Colonic mucosa (tissue), 4 donors: Measurements from ENCODE around the gene ITIH1. TPM values are rescaled to one million over a fixed set of nuclear protein-coding genes. Genes with fewer than 3 reads are reported as not detected.
"Not testable (repeated sequence)": the region's sequence is repeated elsewhere in the genome, so short reads cannot be mapped to it uniquely, and the experiment has no call there.

Experiments
- DNase-seq: peaks from one replicate; pipeline ENCODE4 v3.0.0-alpha.2; 2020
- H3K27ac ChIP-seq: fragments of 200-600 bp; one replicate; pipeline ENCODE4 v1.8.0; 2021
- H3K27me3 ChIP-seq: fragments of 200-600 bp; one replicate; pipeline ENCODE4 v1.8.0; 2021
- H3K36me3 ChIP-seq: fragments of 200-600 bp; one replicate; pipeline ENCODE4 v1.8.0; 2021
- H3K4me1 ChIP-seq: fragments of 200-600 bp; one replicate; pipeline ENCODE4 v1.8.0; 2021; ENCODE audit warnings: mild to moderate bottlenecking
- H3K4me3 ChIP-seq: fragments of 200-600 bp; one replicate; pipeline ENCODE4 v1.8.0; 2021
- H3K9ac ChIP-seq, 2 donors: one replicate each; pipeline ENCODE4 v1.7.0; 2013; ENCODE audit warnings: control low read depth in 2 of 2, low read depth in 2 of 2, low read length in 2 of 2
- H3K9me3 ChIP-seq: fragments of 200-600 bp; one replicate; pipeline ENCODE4 v1.8.0; 2021
- intact Hi-C: fragments of 100-400 bp; cut with DNase I; formaldehyde crosslinking; loops from one replicate; pipeline ENCODE4 v1.14.1; 2022
- total RNA-seq, 2 donors: library from RNA; stranded (reverse); fragmentation: NEBNext Ultra II Directional in 1 of 2; extraction: Animal tissue kit (Norgen Biotek cat#: 25700) in 1 of 2; gene quantifications; one replicate each; pipeline ENCODE4 v1.2.1, GENCODE V29; 2021
- TF ChIP-seq, protein P1 (sequence below): fragments of 200-600 bp; IDR thresholded peaks from one replicate; pipeline ENCODE4 v1.8.0; 2022; ENCODE audit warnings: antibody characterized with exemption, mild to moderate bottlenecking
- donor health status: healthy.
- donor health status: DM: no; HTN: no; CAD: no.
- donor health status: DM: no; HTN: no; CAD: no.

ITIH1 gene, protein sequence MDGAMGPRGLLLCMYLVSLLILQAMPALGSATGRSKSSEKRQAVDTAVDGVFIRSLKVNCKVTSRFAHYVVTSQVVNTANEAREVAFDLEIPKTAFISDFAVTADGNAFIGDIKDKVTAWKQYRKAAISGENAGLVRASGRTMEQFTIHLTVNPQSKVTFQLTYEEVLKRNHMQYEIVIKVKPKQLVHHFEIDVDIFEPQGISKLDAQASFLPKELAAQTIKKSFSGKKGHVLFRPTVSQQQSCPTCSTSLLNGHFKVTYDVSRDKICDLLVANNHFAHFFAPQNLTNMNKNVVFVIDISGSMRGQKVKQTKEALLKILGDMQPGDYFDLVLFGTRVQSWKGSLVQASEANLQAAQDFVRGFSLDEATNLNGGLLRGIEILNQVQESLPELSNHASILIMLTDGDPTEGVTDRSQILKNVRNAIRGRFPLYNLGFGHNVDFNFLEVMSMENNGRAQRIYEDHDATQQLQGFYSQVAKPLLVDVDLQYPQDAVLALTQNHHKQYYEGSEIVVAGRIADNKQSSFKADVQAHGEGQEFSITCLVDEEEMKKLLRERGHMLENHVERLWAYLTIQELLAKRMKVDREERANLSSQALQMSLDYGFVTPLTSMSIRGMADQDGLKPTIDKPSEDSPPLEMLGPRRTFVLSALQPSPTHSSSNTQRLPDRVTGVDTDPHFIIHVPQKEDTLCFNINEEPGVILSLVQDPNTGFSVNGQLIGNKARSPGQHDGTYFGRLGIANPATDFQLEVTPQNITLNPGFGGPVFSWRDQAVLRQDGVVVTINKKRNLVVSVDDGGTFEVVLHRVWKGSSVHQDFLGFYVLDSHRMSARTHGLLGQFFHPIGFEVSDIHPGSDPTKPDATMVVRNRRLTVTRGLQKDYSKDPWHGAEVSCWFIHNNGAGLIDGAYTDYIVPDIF
- total RNA-seq = under 1 TPM in 1 of 2 donors, not detected in 1; 0.91 TPM

DNA sequence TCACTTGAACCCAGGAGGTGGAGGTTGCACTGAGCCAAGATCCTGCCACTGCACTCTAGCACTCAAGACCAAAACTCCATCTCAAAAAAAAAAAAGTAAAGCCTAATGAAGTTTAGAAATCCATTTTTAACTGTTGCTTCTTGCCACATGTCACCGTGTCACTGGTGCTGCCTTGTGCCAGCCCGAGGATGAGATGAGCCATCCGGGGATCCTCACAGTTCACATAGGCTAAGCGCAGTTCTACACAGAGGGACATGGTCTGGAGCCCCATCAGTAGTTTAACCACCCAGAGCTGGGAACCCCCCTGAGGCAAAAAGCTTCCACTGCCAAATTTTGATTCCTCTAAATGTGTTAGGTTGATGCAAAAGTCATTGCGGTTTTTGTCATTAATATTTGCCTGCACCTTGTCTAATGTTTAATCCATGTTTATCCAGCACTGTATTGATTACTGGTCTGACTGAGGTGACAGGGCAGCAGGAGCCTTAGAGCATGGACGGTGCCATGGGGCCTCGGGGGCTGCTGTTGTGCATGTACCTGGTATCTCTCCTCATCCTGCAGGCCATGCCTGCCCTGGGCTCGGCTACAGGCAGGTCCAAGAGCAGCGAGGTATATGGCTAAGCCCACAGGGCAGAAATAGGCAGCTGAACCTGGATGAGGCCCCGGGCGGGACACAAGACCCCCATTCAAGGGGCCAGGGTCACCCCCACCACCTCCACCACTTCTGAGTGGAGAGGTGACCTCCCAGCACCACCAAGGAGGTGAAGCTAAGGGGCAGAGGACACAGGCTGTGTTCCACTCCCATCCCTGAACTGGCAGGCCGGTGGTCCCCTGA, at the start of gene ITIH1:
TSS of gene ITIH1 (plus strand) at position 473 of the 832 bp plus-strand sequence. CDS start at position 490, 17 bp downstream.
- Histone ChIP-seq H3K27me3 (no peaks in the 10 kb centered on the region), H3K36me3 (no peaks in the 10 kb centered on the region), H3K27ac (no peak within 1 kb of the TSS), H3K9ac (no peak within 1 kb of the TSS), H3K4me3 (no peak within 1 kb of the TSS), H3K9me3 (no peaks in the 10 kb centered on the region), H3K4me1 (no peaks in the 10 kb centered on the region)
- intact Hi-C loops = no loop called here
- no peak for DNase-seq
- TF ChIP-seq, protein P1, sequence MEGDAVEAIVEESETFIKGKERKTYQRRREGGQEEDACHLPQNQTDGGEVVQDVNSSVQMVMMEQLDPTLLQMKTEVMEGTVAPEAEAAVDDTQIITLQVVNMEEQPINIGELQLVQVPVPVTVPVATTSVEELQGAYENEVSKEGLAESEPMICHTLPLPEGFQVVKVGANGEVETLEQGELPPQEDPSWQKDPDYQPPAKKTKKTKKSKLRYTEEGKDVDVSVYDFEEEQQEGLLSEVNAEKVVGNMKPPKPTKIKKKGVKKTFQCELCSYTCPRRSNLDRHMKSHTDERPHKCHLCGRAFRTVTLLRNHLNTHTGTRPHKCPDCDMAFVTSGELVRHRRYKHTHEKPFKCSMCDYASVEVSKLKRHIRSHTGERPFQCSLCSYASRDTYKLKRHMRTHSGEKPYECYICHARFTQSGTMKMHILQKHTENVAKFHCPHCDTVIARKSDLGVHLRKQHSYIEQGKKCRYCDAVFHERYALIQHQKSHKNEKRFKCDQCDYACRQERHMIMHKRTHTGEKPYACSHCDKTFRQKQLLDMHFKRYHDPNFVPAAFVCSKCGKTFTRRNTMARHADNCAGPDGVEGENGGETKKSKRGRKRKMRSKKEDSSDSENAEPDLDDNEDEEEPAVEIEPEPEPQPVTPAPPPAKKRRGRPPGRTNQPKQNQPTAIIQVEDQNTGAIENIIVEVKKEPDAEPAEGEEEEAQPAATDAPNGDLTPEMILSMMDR = no peak

DNA sequence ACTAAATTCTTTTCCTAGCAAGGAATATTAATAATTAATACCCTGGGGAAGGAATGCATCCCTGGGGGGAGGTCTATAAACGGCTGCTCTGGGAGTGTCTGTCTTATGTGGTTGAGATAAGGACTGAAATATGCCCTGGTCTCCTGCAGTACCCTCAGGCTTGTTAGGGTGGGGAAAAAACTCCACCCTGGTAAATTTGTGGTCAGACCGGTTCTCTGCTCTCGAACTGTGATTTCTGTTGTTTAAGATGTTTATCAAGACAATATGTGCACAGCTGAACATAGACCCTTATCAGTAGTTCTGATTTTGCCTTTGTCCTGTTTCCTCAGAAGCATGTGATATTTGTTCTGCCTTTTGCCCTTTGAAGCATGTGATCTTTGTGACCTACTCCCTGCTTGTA, 48.6 kb upstream of the ITIH1 start:
- DNase-seq = peak; percentile 29
- intact Hi-C loops, H3K27ac ChIP-seq, H3K27me3 ChIP-seq, H3K4me3 ChIP-seq, H3K9ac ChIP-seq, H3K36me3 ChIP-seq, H3K4me1 ChIP-seq, H3K9me3 ChIP-seq: not testable (repeated sequence)

DNA sequence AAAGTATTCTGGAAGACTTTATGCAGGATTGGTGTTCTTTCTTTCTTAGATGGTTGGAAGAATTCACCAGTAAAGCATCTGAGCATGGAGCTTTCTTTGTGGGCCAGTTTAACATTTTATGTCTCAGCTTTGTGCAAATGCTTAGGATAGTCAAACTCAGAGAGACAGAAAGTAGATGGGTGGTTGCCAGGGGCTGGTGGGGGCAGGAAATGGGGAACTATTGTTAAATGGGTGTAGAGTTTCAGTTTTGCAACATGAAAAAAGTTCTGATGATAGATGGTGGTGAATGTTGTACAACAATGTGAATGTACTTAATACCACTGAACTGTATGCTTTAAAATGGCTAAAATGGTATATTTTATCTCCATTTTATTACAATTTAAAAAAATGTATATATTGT, 46.7 kb upstream of the ITIH1 start:
- no peak overlapping the region for H3K9ac ChIP-seq
- DNase-seq = no peak
- no peaks in the 10 kb centered on the region for H3K9me3 ChIP-seq
- no peak overlapping the region for H3K27ac ChIP-seq
- no peaks in the 10 kb centered on the region for H3K4me1 ChIP-seq
- H3K4me3 ChIP-seq = no peak overlapping the region
- no peaks in the 10 kb centered on the region for H3K36me3 ChIP-seq
- intact Hi-C loops = no loop called here
- H3K27me3 ChIP-seq = no peaks in the 10 kb centered on the region
- TF ChIP-seq, protein P1 = no peak

DNA sequence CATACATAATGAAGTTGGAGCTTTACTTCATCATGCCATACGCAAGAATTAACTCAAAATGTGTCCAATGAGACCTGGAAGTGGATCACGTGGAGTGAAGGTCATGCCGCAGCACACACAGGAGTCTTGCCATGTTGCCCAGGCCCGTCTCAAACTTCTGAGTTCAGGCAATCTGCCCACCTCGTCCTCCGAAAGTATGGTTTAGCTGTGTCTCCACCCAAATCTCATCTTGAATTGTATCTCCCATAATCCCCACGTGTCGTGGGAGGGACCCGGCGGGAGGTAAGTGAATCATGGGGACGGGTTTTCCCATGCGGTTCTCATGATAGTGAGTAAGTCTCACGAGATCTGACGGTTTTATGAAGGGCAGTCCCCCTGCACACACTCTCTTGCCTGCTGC, 45.8 kb upstream of the ITIH1 start:
- TF ChIP-seq, protein P1 = no peak
- no peak for DNase-seq
- no peaks in the 10 kb centered on the region for H3K27me3 ChIP-seq
- no peak overlapping the region for H3K4me3 ChIP-seq
- H3K4me1 ChIP-seq = no peaks in the 10 kb centered on the region
- no peaks in the 10 kb centered on the region for H3K9me3 ChIP-seq
- no peak overlapping the region for H3K27ac ChIP-seq
- no peak overlapping the region for H3K9ac ChIP-seq
- intact Hi-C loops = no loop called here
- H3K36me3 ChIP-seq = no peaks in the 10 kb centered on the region

DNA sequence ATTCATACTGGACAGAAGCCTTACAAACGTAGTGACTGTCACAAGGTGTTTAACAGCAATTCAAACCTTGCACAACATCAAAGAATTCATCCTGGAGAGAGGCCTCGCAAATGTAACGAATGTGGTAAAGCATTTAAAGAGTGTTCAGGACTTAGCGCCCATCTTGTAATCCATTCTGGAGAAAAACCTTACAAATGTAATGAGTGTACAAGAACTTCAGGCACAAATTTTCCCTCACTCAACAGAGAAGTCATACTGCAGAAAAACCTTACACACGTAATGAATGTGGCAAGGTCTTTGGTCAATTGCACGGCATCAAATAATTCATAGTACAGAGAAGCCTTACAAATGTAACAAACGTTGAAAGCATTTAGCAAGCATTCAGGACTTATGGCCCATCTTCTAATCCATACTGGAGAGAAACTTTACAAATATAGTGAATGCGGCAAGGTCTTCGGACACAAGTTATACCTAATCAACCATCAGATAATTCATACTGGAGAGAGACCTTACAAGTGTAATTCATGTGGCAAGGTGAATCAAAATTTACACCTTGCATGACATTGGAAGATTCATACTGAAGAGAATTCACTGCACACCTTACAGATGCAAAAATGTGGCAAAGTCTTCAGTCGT, 44.0 kb upstream of the ITIH1 start:
- H3K4me3 ChIP-seq = no peak overlapping the region
- H3K9me3 ChIP-seq = no peaks in the 10 kb centered on the region
- H3K36me3 ChIP-seq = no peaks in the 10 kb centered on the region
- TF ChIP-seq, protein P1 = no peak
- no peaks in the 10 kb centered on the region for H3K27me3 ChIP-seq
- no peaks in the 10 kb centered on the region for H3K4me1 ChIP-seq
- DNase-seq = no peak
- no peak overlapping the region for H3K27ac ChIP-seq
- intact Hi-C loops = no loop called here
- no peak overlapping the region for H3K9ac ChIP-seq
